ENCODE data around the gene RXFP4.

DNA sequence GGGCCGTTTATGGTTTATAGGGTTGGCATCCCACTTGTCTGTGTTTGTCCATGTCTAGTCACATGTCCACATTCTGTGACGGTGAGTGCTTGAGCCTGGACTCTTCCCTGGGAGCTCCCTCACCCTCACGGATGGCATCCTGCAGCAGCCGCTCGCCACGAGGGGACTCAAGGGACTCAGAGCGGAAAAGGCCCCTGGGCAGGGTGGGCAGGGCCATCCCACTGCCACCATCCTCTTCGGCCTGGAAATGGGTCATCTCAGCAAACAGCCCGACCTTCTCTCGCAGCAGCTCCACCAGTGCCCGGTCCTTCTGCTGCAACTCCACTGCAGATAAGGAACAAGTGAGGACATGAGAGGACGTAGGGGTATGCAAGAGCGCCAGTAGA, 11.1 kb downstream of the RXFP4 start:
- TF ChIP-seq, protein P1, sequence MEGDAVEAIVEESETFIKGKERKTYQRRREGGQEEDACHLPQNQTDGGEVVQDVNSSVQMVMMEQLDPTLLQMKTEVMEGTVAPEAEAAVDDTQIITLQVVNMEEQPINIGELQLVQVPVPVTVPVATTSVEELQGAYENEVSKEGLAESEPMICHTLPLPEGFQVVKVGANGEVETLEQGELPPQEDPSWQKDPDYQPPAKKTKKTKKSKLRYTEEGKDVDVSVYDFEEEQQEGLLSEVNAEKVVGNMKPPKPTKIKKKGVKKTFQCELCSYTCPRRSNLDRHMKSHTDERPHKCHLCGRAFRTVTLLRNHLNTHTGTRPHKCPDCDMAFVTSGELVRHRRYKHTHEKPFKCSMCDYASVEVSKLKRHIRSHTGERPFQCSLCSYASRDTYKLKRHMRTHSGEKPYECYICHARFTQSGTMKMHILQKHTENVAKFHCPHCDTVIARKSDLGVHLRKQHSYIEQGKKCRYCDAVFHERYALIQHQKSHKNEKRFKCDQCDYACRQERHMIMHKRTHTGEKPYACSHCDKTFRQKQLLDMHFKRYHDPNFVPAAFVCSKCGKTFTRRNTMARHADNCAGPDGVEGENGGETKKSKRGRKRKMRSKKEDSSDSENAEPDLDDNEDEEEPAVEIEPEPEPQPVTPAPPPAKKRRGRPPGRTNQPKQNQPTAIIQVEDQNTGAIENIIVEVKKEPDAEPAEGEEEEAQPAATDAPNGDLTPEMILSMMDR (optimal IDR thresholded peaks at IDR 0.05 in 1 of 3, IDR thresholded peaks at IDR 0.05 in 1 of 3, conservative IDR thresholded peaks at IDR 0.05 in 1 of 3; ENCODE audit: extremely low read depth in 1 of 3, insufficient read depth in 2 of 3, low read length in 3 of 3): no peak
- TF ChIP-seq EZH2 (IDR thresholded peaks at IDR 0.05; ENCODE audit: low read length): no peak

Measured in keratinocyte (primary cell).